Transverse colon (tissue), 3 donors: Measurements from ENCODE around the gene TMEM201.

Experiments
- CTCF ChIP-seq, 5 experiments: fragments of 200-600 bp in 3 of 5; fragments of 450-650 bp in 2 of 5; sonication (generic) in 3 of 5; IDR thresholded peaks; 1 replicate in 2 of 5; 2 replicates in 3 of 5; pipeline ENCODE4 v1.5.1; 2016 to 2017; ENCODE audit warnings: antibody characterized with exemption in 5 of 5, inconsistent platforms in 3 of 5, mild to moderate bottlenecking in 2 of 5, moderate library complexity in 1 of 5
- POLR2A ChIP-seq: fragments of 450-650 bp; IDR thresholded peaks from one replicate; pipeline ENCODE4 v1.6.1; 2016; ENCODE audit warnings: antibody characterized with exemption, mild to moderate bottlenecking, moderate library complexity

- TF ChIP-seq CTCF (IDR thresholded peaks at IDR 0.05) (no peak), POLR2A (no peak)
These were observed 59.5 kb downstream of the TMEM201 start for GRCh38 chr1:9648171-9648570.
